WERI-Rb-1 (cell line): ENCODE results near the gene ZMYND11.

Experiments
- DNase-seq: peaks from one replicate; pipeline ENCODE4 v3.0.0-alpha.2; 2020
- H3K27ac ChIP-seq: fragments of 250-450 bp; sonication (Bioruptor Pico); 2 replicates; pipeline ENCODE4 v1.5.1; 2020; ENCODE audit warnings: mild to moderate bottlenecking, moderate library complexity
- H3K27me3 ChIP-seq: fragments of 250-450 bp; sonication (Bioruptor Pico); 2 replicates; pipeline ENCODE4 v1.5.1; 2021; ENCODE audit warnings: mild to moderate bottlenecking, low read depth, moderate library complexity; ENCODE audit not compliant: insufficient read depth, severe bottlenecking
- H3K36me3 ChIP-seq: fragments of 250-450 bp; sonication (Bioruptor Pico); 2 replicates; pipeline ENCODE4 v1.5.1; 2020; ENCODE audit warnings: mild to moderate bottlenecking, moderate library complexity
- H3K4me3 ChIP-seq: 2 replicates; pipeline ENCODE4 v1.5.1; 2011; ENCODE audit warnings: low read depth, mild to moderate bottlenecking, control low read depth, low read length
- H3K9me3 ChIP-seq: fragments of 250-450 bp; sonication (Bioruptor Pico); 2 replicates; pipeline ENCODE4 v1.5.1; 2021; ENCODE audit warnings: mild to moderate bottlenecking, moderate library complexity; ENCODE audit not compliant: severe bottlenecking
- TF ChIP-seq, protein P1 (sequence below): IDR thresholded peaks from 2 replicates; pipeline ENCODE4 v1.5.1; 2011; ENCODE audit warnings: low read depth, mild to moderate bottlenecking, control low read depth, inconsistent platforms, low read length

The ZMYND11 gene

DNA sequence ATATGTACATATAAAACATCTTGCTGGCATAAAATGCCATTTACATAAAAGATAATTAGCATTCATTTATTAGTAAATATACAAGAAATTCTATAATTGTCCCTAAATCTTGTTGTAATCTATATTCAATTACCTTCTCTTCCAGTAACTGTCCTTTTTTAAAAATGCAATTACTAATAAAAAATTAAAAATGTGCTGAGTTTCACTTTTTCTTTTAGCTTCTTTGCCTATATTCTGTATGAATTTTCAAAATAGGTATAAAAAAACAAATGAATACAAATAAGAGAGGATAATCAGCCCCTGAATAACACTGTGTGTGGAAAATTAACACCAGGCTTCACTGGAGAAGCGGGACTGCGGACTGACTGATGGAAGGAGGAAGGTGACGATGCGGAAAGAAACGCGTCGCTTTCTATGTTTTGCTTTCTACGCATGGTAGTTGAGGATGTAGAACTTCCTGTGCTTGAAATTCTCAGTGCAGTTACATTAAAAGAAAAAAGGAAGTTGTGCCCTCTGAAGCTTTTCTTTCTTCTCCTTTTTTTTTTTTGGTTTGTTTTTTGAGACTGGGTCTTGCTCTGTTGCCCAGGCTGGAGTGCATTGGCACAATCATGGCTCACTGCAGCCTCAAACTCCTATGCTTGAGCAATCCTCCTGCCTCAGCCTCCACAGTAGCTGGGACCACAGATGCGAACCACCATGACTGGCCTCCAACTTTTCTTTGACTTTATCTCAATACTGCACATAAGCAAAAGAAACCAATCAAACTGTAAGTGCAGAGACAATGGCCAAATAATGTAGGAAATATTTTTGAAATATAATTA lies 7.4 kb upstream of the ZMYND11 start:
- DNase-seq: no peak
- H3K27ac ChIP-seq: no peak overlapping the region
- H3K27me3 ChIP-seq: no peaks in the 10 kb centered on the region
- no peaks in the 10 kb centered on the region for H3K36me3 ChIP-seq
- TF ChIP-seq, protein P1, sequence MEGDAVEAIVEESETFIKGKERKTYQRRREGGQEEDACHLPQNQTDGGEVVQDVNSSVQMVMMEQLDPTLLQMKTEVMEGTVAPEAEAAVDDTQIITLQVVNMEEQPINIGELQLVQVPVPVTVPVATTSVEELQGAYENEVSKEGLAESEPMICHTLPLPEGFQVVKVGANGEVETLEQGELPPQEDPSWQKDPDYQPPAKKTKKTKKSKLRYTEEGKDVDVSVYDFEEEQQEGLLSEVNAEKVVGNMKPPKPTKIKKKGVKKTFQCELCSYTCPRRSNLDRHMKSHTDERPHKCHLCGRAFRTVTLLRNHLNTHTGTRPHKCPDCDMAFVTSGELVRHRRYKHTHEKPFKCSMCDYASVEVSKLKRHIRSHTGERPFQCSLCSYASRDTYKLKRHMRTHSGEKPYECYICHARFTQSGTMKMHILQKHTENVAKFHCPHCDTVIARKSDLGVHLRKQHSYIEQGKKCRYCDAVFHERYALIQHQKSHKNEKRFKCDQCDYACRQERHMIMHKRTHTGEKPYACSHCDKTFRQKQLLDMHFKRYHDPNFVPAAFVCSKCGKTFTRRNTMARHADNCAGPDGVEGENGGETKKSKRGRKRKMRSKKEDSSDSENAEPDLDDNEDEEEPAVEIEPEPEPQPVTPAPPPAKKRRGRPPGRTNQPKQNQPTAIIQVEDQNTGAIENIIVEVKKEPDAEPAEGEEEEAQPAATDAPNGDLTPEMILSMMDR: no peak
- H3K4me3 ChIP-seq: no peak overlapping the region
- H3K9me3 ChIP-seq: no peaks in the 10 kb centered on the region

DNA sequence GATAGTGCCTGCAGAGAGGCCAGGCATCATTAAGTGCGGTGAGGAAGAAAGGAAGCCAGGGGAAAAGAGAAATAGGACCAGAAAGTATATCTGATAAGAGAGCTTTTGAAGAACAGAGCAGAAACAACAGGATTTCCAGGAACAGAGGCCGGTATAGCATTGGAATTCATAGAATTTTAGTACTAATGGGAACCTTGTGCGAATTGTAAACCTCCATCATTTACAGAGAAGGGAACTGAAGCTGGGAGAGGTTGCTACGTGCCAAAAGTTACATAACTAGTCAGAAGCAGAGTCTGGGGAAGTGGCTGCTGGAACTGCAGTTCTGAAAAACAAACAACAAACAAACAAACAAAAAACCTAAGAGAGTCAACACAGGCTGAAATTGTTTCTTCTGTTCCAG lies 5.4 kb upstream of the ZMYND11 start:
- Histone ChIP-seq H3K9me3 (no peaks in the 10 kb centered on the region), H3K27me3 (no peaks in the 10 kb centered on the region), H3K27ac (no peak overlapping the region), H3K4me3 (no peak overlapping the region), H3K36me3 (no peaks in the 10 kb centered on the region)
- DNase-seq: no peak
- TF ChIP-seq, protein P1: no peak

DNA sequence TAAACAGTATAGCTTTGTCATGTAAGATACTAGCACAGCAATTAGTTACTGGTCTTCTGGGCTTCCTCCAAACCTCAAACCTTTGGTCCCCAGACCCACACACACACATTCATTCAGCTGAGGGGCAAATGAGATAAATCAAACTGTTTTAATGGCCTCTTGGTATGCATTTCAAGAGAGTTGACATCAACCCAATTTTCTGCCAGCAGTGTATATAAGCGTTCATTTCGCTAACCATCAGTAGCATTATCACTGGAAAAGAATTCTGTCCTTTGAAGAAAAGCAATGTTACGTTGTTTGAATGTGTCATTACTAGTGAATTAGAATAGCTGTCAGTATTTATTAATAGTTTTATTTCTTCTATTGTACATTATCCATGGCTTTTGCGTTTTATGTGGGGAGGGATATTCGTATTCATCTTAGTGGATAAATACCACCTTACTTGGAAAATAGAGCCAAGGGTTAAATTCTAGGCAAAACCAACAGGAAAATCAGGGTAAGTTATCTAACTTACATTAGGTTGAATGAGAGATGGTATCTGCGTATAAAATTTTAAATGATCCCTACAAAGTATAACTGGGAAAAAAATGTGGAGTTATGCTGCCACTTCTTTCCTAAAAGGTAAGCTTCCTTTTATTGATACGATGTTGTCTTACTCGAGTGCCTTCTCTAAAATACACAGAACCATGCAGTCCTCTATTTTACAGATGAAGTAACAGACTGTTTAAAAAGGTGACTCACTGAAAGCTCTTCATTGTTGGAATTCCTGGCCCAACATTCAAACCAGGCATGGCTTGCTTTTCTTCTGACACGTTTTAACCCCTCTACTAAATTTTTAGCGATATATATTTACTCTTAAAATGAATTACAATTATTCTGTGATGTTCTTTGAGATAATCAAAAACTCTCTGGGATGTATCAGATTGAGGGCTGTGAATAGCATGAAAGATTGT lies 2.0 kb upstream of the ZMYND11 start:
- no peak overlapping the region for H3K27ac ChIP-seq
- TF ChIP-seq, protein P1: no peak

DNA sequence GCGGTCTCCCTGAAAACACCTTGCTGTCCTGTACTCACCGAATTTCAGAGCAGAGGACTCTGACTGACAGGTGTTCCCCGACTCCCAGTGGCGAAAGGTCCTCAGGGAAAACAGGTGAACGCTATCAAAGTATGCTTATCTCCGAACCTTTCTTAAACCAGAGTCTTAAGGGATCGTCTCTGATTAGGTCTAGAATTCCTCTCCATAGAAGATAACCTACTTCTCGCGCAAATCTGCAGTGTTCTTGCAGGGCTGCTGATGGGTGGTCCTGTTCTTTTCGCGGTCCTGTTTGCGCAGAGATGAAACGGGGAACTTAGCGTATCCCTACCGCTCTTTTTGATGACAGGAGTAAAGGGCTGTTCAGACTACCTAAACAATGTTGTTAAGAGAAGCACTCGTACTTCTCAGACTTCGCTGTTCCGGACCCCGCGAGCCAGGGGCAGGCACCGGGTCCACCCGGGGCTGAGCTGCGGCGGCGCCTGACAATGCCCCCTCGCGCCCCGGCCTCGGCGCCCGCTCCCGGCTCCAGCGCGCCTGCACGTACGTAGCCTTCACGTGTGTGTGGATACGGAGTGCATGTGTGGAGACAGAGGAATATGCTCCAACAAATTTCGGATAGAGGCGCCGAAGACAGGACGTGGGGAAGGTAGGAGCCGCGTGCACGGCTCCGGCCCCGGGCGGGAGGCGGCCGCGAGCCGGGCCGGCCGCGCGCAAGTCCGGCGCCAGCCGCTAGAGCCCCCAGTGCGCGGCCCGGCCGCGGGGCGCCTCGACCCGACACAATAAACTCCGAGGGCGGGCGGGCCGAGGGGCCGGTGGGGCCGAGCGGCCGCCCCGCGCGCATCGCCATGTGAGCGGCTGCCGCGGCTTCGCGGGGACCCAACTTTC lies 766 bp upstream of the ZMYND11 start:
- H3K27me3 ChIP-seq: no peaks in the 10 kb centered on the region
- no peaks in the 10 kb centered on the region for H3K9me3 ChIP-seq
- no peaks in the 10 kb centered on the region for H3K36me3 ChIP-seq
- H3K27ac ChIP-seq: peak overlapping the region; percentile 92
- TF ChIP-seq, protein P1: no peak
- peak; percentile 12 for DNase-seq
- peak overlapping the region; percentile 77 for H3K4me3 ChIP-seq

More for the DNA sequence above, 2.0 kb upstream of the ZMYND11 start:
- no peak overlapping the region for H3K4me3 ChIP-seq
- no peaks in the 10 kb centered on the region for H3K27me3 ChIP-seq
- no peaks in the 10 kb centered on the region for H3K36me3 ChIP-seq
- no peaks in the 10 kb centered on the region for H3K9me3 ChIP-seq
- DNase-seq: no peak

DNA sequence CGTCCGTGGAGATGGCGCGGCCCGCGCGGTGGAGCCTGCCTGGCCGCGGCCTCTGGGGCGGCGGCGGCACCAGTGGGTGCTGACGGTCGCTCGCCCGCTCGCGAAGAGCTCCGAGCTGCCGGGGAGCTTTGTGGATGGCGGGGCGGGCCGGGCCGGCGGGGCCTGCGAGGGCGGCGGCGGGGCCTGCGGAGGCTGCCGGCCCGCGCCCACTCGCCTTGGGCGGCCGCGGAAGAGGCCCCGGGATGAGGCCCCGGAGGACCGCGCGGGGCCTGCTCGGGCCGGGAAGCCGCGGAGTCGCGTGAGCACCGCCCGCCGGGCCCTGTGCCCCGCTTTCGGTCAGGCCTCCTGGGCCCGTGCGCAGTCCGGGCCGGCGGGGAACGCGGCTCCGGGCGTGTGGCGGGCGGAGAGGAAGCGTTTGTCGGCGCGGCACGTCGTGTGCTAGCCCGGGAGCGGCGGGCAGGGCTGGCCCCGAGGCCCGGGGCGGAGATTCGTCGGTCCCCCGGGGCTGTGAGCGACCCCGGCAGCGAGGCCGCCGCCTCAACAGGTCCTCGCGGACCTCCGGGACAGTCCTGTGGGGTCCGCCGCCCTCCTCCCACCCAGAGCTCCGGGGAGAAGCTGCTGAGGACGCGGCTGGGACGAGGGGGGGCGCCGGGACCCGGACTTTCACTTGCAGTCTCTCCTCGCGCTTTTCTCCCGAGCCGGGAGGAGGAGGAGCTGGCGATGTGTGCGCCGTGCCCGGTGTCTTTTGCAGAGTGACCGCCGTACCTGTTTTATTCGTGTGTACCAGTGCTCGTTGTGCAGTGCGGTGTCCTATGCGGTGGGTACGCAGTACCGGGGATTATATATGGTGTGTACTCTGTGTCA lies 578 bp downstream of the ZMYND11 start:
- Histone ChIP-seq H3K27ac (peak overlapping the region; percentile 75), H3K36me3 (no peaks in the 10 kb centered on the region), H3K4me3 (peak overlapping the region; percentile 57), H3K27me3 (no peaks in the 10 kb centered on the region), H3K9me3 (no peaks in the 10 kb centered on the region)
- DNase-seq: peak; percentile 40
- TF ChIP-seq, protein P1: no peak
